ENCODE results near the gene GJB3. TPM values are rescaled to one million over a fixed set of nuclear protein-coding genes. Genes with fewer than 3 reads are reported as not detected.

The GJB3 gene
- total RNA-seq, 1 experiment from 2014 or later, result 0.52 TPM

DNA sequence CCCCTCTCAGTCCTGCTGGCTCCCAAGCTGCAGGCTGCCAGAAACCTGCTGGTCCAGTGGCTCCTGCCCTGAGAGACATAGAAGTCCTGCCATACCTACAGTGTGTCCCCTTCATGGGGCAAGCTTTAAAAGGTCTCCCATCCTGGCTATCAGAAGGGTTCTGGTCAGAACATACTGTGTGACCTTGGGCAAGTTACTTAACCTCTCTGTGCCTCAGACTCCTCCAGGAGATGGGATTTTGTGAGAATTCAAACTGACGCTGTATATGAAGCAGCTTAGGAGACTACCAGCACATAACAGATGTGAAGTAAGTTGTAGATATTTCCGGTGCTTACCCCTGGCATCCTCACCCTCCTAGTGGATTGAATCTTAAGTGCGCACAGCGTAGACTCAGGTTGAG lies 34.9 kb upstream of the GJB3 start:
- Mint-ChIP-seq H3K9me3 (ENCODE audit: unreplicated experiment) (no peaks in the 10 kb centered on the region), H3K36me3 (ENCODE audit: insufficient read depth, unreplicated experiment) (no peaks in the 10 kb centered on the region), H3K27me3 (ENCODE audit: insufficient read depth, unreplicated experiment) (no peaks in the 10 kb centered on the region), H3K27ac (ENCODE audit: unreplicated experiment) (no peak overlapping the region), H3K4me3 (ENCODE audit: unreplicated experiment) (no peak overlapping the region), H3K4me1 (ENCODE audit: low read depth, unreplicated experiment) (peaks cover 10% of the 10 kb centered on the region)
- Histone ChIP-seq H3K4me3 (ENCODE audit: low read depth, low read length) (no peak overlapping the region), H3K4me1 (peaks cover 10% of the 10 kb centered on the region), H3K27me3 (replicated peaks; ENCODE audit: control insufficient read depth, insufficient read depth, low read length) (no peaks in the 10 kb centered on the region), H3K36me3 (ENCODE audit: control insufficient read depth, insufficient read depth, low read length) (no peaks in the 10 kb centered on the region), H3K9me3 (no peaks in the 10 kb centered on the region)
- POLR2A ChIA-PET, result no interaction called here
- intact Hi-C loops (cut with micrococcal nuclease; ENCODE audit: unreplicated experiment), result no loop called here
- DNase-seq, result no peak
- TF ChIP-seq, protein P1, sequence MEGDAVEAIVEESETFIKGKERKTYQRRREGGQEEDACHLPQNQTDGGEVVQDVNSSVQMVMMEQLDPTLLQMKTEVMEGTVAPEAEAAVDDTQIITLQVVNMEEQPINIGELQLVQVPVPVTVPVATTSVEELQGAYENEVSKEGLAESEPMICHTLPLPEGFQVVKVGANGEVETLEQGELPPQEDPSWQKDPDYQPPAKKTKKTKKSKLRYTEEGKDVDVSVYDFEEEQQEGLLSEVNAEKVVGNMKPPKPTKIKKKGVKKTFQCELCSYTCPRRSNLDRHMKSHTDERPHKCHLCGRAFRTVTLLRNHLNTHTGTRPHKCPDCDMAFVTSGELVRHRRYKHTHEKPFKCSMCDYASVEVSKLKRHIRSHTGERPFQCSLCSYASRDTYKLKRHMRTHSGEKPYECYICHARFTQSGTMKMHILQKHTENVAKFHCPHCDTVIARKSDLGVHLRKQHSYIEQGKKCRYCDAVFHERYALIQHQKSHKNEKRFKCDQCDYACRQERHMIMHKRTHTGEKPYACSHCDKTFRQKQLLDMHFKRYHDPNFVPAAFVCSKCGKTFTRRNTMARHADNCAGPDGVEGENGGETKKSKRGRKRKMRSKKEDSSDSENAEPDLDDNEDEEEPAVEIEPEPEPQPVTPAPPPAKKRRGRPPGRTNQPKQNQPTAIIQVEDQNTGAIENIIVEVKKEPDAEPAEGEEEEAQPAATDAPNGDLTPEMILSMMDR (IDR thresholded peaks at IDR 0.05; ENCODE audit: insufficient read depth in 1 of 2, low read depth in 1 of 2, low read length in 1 of 2, severe bottlenecking in 1 of 2, unreplicated experiment in 1 of 2), result no peak
- no TSS peak for BruUV-seq (replicated peaks)
- CTCF ChIA-PET, result no interaction called here

DNA sequence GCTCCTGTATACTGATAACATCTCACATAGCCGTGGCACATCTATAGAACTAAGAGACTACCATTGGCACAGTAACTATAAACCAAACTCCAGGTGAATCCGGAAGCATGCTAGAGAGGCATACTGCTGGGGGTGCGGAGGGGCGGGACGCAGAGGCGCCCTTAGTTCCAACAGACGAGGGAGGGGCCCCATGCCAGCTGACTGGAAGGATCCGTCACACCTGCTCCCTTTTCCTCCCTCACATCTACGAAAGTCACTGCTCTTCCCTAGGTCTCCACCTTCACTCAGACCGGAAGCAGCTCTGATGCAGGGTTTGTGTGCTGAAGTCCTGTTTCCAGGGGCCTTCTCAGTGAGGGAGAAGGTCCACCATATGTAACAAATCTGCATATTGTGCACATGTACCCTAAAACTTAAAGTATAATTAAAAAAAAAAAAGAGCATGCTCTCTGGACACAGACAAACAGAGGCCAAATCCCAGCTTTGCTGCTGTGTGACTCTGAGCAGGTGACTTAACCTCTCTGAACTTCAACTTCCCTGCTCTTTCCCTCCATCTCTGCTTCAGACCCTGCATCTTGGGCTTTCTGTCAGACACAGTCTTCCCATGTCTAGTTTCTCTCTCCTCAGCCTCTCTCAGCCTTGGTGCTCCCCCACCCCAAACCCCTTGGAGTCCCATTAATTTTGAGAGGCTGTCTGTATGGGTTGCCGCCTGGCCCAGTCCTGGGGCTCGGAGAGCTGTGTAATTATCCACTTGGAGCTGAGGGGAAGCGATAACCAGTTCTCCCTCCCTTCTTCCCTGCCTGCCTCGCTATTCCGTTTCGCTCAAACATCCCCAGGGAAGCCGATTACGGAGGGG lies 34.0 kb upstream of the GJB3 start:
- intact Hi-C loops (cut with micrococcal nuclease; ENCODE audit: unreplicated experiment), result no loop called here
- ChIA-PET CTCF (no interaction called here), POLR2A (no interaction called here)

DNA sequence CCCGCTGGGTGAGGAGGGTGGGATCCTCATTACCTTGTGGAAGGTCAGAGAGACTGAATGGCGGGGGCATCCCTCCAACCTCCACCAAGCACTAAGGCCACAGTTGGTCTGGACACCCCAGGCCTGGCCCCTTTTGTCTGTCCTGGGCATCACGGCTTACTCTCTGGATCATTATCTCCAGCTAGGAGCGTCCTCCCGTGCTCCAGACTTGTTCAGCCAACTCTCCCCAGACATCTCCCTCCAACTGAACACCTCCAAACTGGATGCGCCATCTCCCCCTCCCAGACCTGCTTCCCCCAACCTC lies 33.4 kb upstream of the GJB3 start:
- Mint-ChIP-seq H3K4me3 (ENCODE audit: unreplicated experiment) (no peak overlapping the region), H3K27me3 (ENCODE audit: insufficient read depth, unreplicated experiment) (no peaks in the 10 kb centered on the region), H3K4me1 (ENCODE audit: low read depth, unreplicated experiment) (peaks cover 5% of the 10 kb centered on the region), H3K27ac (ENCODE audit: unreplicated experiment) (no peak overlapping the region), H3K36me3 (ENCODE audit: insufficient read depth, unreplicated experiment) (no peaks in the 10 kb centered on the region), H3K9me3 (ENCODE audit: unreplicated experiment) (no peaks in the 10 kb centered on the region)
- POLR2A ChIA-PET, result no interaction called here
- no TSS peak for BruUV-seq (replicated peaks)
- Histone ChIP-seq H3K27me3 (replicated peaks; ENCODE audit: control insufficient read depth, insufficient read depth, low read length) (no peaks in the 10 kb centered on the region), H3K36me3 (ENCODE audit: control insufficient read depth, insufficient read depth, low read length) (no peaks in the 10 kb centered on the region), H3K4me3 (ENCODE audit: low read depth, low read length) (no peak overlapping the region), H3K4me1 (peaks cover 5% of the 10 kb centered on the region; the same call in 1 of the 2 replicates), H3K9me3 (no peaks in the 10 kb centered on the region)
- CTCF ChIA-PET, result no interaction called here
- intact Hi-C loops (cut with micrococcal nuclease; ENCODE audit: unreplicated experiment), result no loop called here
- TF ChIP-seq, protein P1 (IDR thresholded peaks at IDR 0.05; ENCODE audit: insufficient read depth in 1 of 2, low read depth in 1 of 2, low read length in 1 of 2, severe bottlenecking in 1 of 2, unreplicated experiment in 1 of 2), result no peak
- no peak for DNase-seq

More for the DNA sequence above, 34.0 kb upstream of the GJB3 start:
- no peak overlapping the region for H3K4me3 Mint-ChIP-seq (ENCODE audit: unreplicated experiment)
- DNase-seq, result no peak
- Histone ChIP-seq H3K4me1 (peaks cover 10% of the 10 kb centered on the region), H3K9me3 (no peaks in the 10 kb centered on the region), H3K27me3 (replicated peaks; ENCODE audit: control insufficient read depth, insufficient read depth, low read length) (no peaks in the 10 kb centered on the region), H3K4me3 (ENCODE audit: low read depth, low read length) (no peak overlapping the region), H3K36me3 (ENCODE audit: control insufficient read depth, insufficient read depth, low read length) (no peaks in the 10 kb centered on the region)
- H3K27me3 Mint-ChIP-seq (ENCODE audit: insufficient read depth, unreplicated experiment), result no peaks in the 10 kb centered on the region
- peaks cover 10% of the 10 kb centered on the region for H3K4me1 Mint-ChIP-seq (ENCODE audit: low read depth, unreplicated experiment)
- no peaks in the 10 kb centered on the region for H3K36me3 Mint-ChIP-seq (ENCODE audit: insufficient read depth, unreplicated experiment)
- no peaks in the 10 kb centered on the region for H3K9me3 Mint-ChIP-seq (ENCODE audit: unreplicated experiment)
- TF ChIP-seq, protein P1 (IDR thresholded peaks at IDR 0.05; ENCODE audit: insufficient read depth in 1 of 2, low read depth in 1 of 2, low read length in 1 of 2, severe bottlenecking in 1 of 2, unreplicated experiment in 1 of 2), result no peak
- H3K27ac Mint-ChIP-seq (ENCODE audit: unreplicated experiment), result no peak overlapping the region
- no TSS peak for BruUV-seq (replicated peaks)
